ENCODE results near the gene MAPK8.

MAPK8 gene

DNA sequence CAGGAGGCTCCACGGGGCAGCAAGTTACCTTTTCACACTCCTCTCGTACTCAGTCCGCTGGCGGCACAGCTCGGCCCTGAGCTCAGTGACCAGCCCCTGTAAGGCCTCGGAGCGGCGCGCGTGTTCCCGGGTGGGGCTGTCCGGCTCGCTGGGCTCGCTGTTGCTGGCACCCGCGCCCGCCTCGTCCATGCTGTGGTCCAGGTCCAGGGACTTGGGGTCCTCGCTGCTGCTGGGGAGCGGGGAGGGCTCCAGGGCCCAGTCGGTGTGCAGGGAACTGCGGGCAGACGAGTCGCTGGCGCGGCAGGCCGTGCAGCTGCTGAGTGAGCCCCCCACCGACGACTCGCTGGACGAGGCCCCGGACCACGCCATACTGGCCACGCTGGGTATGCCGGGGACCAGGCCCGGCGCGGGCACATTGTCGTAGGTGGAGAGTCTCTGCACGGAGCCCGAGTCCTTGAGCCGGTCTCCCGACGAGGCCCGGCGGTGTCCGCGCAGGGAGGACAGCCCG is 143.8 kb downstream of the MAPK8 start:
- no peak for DNase-seq (ENCODE audit: low read depth)

- DNase-seq (ENCODE audit: low read depth): no peak
Observed at GRCh38 chr10:48450741-48451466, 144.4 kb downstream of the MAPK8 start.

- no peak for DNase-seq (ENCODE audit: low read depth)
Observed at GRCh38 chr10:48451969-48452878, 145.7 kb downstream of the MAPK8 start.

DNA sequence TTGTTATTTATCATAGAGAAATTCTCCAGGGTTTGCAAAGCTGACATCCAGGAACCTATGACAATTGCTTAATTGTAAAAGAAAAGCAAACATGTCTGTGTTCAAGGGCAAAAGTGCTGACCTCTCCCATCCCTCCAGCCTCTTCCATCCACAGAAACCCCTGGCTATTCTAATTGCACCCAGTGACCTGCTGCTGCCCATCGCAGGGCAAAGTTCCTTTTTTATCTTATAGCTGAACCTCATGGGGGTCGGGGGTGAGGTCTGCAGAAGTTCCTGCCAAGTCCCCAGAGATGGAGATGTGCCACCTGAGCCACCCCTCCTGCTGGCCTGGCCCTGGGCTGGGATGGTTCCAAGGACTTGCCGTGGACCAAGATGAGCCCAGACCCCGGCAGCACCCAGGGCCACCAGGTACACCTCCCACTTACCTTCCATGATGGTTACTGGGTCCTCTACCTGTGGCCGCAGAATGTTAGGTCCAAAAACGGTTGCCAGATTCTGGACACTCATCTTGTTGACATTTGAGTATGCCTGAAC is 146.5 kb downstream of the MAPK8 start:
- DNase-seq (ENCODE audit: low read depth): no peak

GRCh38 chr10:48453451-48454301 is 147.2 kb downstream of the MAPK8 start:
- DNase-seq (ENCODE audit: low read depth): no peak

DNA sequence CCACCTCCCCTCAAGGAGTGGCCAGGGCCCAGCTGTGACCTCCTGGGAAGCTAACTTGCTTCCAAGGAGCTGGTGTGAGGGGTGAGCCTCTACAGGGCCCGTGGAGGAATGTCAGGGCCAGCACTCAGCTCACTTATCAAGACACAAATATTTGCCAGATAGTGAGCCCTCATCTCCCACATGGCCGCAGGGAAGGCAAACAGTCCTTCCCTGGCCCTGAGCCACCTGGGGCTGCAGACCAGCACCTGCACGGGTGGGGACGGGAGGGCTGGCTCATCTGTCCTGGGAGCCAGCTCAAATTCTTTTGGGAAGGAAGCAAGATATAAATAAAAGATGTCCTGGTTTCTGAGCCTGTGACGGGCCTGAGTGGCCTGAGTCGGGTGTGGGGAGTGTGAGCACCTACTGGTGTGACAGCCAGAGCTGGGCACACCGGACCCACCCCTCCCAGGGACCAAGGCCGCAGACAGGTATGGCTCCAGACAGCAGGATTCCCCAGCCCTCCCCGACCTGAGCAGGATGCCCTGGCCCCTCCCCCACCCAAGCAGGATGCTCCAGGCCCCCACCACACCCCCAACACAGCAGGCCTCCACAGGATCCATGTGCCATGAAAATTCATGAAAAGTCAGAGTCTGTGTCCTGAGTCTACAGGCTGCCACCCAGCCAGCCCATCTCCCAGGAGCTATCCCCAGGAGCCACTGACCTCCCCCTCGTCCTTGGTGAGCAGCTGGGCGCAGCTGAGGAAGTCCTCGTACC is 148.0 kb downstream of the MAPK8 start:
- DNase-seq (ENCODE audit: low read depth): no peak

- no peak for DNase-seq (ENCODE audit: low read depth)
Observed at GRCh38 chr10:48455055-48455391, 148.5 kb downstream of the MAPK8 start.

DNA sequence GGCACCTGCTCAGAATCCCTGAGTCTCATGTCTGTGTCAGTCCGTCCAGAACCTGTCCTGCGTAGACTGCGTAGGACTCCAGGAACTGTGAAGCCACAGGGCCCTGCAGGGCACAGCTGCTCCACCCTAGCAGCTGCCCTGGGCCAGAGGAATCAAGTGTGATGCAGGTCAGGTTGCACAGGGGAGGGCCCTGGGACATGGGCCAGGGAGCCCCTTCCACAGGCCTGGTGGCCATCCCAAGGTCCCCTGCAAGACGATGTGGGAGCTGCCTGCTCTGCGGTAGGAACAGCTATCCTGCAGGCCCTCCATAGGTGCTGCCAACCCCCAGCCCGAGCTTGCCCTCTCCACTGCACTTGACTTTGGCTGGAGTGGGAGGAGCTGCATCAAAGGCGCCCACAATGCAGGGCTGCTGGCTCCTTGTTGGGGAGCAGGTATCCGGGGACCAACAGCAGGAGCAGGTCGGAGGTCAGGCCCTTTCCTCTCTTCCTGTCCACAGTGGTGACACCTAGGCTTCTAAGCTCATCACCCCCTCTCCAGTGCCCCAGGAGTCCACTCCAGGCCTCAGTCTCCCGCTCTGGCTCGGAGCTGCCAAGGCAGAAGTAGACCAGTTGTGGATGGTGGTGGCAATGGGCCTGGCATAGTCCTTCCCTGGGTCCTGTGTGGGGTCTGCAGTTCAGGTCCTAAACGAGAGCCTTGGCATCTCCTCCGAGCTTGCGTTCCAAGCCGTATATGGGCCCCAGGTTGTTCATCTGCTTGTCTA is 149.1 kb downstream of the MAPK8 start:
- DNase-seq (ENCODE audit: low read depth): no peak

DNA sequence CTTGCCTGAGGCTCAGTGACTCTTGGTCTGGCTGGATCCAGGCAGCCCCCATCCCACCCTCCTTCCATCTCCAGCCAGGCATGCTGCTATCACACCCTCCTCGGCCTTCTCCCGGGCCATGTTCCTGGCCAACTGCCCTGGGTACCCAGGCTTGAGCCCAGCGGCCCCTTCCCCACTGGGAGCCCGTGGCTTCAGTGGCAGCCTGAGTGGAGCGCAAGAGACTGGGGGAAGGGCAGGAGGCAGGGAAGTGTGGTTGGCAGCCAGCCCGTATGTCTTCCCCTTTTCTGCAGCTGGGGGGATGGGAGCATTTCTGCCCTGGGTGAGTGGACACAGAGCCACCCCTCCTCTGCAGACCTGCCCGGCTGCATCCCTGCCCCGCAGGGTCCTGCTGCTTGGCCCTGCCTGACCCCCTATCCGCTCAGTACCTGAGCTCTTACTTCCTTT is 149.9 kb downstream of the MAPK8 start:
- DNase-seq (ENCODE audit: low read depth): no peak

DNA sequence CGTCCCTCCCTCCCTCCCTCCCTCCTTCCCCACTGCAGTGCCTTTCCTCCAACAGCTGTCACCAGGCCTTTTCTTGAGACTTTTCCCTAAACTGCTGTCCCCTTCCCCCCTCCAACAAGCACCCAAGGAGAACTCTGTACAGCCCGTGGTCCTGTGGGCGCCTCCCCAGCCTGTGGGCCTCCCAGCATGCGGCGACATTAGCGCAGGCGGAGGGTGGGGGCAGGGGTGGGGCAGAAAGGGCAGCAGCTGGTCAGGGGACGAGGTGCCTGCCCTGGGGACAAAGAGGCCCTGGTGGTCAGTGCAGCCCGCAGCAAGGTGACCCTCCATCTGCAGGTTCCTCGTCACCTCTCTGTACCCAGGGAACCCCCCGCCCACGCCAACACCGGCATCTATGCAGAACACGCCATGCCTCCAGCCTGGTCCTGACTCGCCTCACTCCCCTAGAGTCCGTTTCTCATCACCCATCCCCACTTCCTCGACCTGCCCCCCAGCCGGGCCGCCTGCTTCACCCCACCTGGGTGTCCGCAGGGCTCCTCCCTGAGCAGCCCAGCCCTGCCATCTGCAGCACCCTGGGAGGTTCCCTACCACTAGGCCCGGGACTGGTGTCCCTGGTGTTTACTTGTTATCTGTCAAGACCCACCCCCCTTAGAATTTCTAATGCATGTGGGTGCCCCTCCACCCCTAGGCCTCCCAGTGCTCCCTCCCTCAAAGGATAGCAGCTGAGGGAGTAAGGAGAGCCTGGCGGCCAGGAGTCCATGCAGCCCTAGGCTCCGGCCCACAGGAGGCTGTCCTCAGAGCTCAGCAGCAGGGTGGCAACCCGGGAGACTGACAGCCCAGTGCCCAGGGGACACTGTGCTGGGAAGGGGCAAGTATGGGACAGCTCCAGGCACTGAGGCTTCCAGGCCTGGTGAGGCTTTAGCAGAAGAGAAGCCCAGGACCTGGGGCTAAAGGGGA is 150.6 kb downstream of the MAPK8 start:
- DNase-seq (ENCODE audit: low read depth): no peak

GRCh38 chr10:48457949-48458661 is 151.6 kb downstream of the MAPK8 start:
- no peak for DNase-seq (ENCODE audit: low read depth)

- no peak for DNase-seq (ENCODE audit: low read depth)
Observed at GRCh38 chr10:48458662-48459048, 152.2 kb downstream of the MAPK8 start.

DNA sequence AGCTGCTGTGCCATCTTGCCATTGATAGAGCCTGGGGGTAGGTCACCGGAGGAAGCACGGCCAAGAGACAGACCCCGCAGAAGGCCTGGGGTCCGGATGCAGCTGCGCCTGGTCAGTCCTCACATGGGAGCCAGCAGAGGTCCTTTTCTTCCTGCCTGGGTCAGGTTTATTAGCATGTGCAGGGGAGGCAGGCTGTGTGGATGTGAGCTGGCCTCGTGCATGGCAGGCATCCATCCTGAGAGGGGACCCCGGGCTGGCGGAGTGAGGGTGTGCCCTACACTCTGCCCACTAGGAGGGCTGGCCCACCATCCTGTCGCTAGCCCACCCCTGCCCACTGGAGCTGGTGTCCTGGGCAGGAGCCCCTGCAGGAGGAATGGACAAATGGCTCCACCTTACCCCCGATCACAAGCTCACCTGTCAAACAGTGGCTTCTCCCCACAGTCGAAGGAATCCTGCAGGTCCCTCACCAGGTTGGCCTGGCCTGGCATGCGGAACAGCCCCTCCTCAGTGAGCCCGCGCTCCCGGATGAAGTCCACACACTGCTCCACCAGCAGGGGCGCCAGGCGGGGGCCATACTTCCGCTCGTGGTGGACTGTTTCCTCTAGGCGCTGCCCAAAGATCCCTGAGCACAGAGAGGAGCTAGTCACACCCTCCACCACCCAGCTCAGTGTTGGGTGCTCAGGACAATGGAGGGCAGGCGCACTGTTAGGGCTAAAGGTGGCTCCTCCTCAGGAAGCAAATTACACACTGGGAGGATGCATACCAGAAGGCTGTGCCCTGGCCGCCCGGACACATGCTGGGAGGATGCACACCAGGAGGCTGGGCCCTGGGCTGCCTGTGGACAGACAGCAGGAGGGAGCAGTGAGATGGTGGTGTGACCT is 153.0 kb downstream of the MAPK8 start:
- DNase-seq (ENCODE audit: low read depth): no peak

- no peak for DNase-seq (ENCODE audit: low read depth)
Observed at GRCh38 chr10:48460182-48460581, 153.7 kb downstream of the MAPK8 start.

GRCh38 chr10:48461623-48462481 is 155.4 kb downstream of the MAPK8 start:
- DNase-seq (ENCODE audit: low read depth): no peak

DNA sequence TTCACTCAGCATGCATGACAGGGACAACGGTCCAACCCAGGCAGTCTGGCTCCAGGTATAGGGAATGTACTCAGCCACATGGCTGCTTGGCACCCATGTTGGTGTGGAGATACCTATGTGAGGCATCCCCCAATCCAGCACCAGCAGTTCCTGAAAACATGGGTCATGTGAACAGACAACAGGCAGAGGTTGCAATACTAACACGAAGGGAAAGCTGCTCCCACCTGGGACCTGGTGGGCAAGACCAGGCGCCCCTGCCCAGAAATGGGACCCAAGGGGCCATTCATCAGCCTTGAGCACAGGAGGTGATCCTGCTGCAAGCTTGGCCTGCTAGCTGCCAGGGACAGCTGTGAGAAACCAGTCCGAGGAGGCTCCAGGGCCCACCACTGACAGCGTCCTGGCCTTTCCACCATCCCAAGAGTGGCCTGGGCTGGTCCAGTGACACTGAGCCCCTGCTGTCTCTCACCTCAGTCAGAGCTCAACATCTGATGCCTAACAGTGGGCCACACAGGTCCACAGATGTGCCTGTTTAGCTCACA is 156.1 kb downstream of the MAPK8 start:
- DNase-seq (ENCODE audit: low read depth): no peak
